GM21529 (cell line): ENCODE measurements around the gene UGT1A6.
"Not testable (repeated sequence)": the region's sequence is repeated elsewhere in the genome, so short reads cannot be mapped to it uniquely, and the experiment has no call there.

Experiments
- ATAC-seq: cut with Tn5 transposase; IDR thresholded peaks from one replicate; pipeline ENCODE4 v1.9.1; 2021; ENCODE audit not compliant: unreplicated experiment

Gene UGT1A6

GRCh38 chr2:233714121-233714520, 21.4 kb downstream of the UGT1A6 start:
- ATAC-seq: no peak

- no peak for ATAC-seq
Measured at GRCh38 chr2:233718552-233718951, 25.9 kb downstream of the UGT1A6 start, which contains the start of gene UGT1A4. TSS of gene UGT1A4 (plus strand) at chr2:233718736. CDS start at chr2:233718821, 85 bp downstream.

GRCh38 chr2:233728723-233729301, 36.1 kb downstream of the UGT1A6 start, which contains the start of gene UGT1A3:
TSS of gene UGT1A3 (plus strand) at chr2:233729042. CDS start at chr2:233729127, 85 bp downstream.
- no peak for ATAC-seq

- not testable (repeated sequence) for ATAC-seq
Measured at GRCh38 chr2:233736868-233737653, 44.4 kb downstream of the UGT1A6 start.

GRCh38 chr2:233740870-233741269, 48.2 kb downstream of the UGT1A6 start:
- ATAC-seq: no peak

GRCh38 chr2:233743464-233744259, 51.0 kb downstream of the UGT1A6 start:
- ATAC-seq: no peak

- ATAC-seq: no peak
Measured at GRCh38 chr2:233745073-233745755, 52.5 kb downstream of the UGT1A6 start.

GRCh38 chr2:233745838-233746237, 53.1 kb downstream of the UGT1A6 start:
- ATAC-seq: not testable (repeated sequence)

GRCh38 chr2:233746475-233747282, 54.0 kb downstream of the UGT1A6 start:
- ATAC-seq: no peak

GRCh38 chr2:233747283-233747544, 54.5 kb downstream of the UGT1A6 start:
- no peak for ATAC-seq

- not testable (repeated sequence) for ATAC-seq
Measured at GRCh38 chr2:233750689-233751088, 58.0 kb downstream of the UGT1A6 start.

GRCh38 chr2:233751212-233752009, 58.7 kb downstream of the UGT1A6 start:
- not testable (repeated sequence) for ATAC-seq

- ATAC-seq: no peak
Measured at GRCh38 chr2:233754872-233755611, 62.4 kb downstream of the UGT1A6 start.

- ATAC-seq: no peak
Measured at GRCh38 chr2:233756429-233757081, 63.9 kb downstream of the UGT1A6 start.

- no peak for ATAC-seq
Measured at GRCh38 chr2:233758141-233758540, 65.5 kb downstream of the UGT1A6 start.

GRCh38 chr2:233758849-233759248, 66.2 kb downstream of the UGT1A6 start:
- no peak for ATAC-seq

GRCh38 chr2:233760043-233760442, 67.4 kb downstream of the UGT1A6 start, which contains the start of gene UGT1A1:
TSS of gene UGT1A1 (plus strand) at chr2:233760270. CDS start at chr2:233760288, 18 bp downstream.
- no peak for ATAC-seq
